Iris pigment epithelial cell (primary cell): Measurements from ENCODE around the gene AQP5.

Experiments used
- DNase-seq: peaks from one replicate; pipeline ENCODE4 v3.0.0-alpha.2; 2011; ENCODE audit warnings: low read depth

AQP5 gene

DNA sequence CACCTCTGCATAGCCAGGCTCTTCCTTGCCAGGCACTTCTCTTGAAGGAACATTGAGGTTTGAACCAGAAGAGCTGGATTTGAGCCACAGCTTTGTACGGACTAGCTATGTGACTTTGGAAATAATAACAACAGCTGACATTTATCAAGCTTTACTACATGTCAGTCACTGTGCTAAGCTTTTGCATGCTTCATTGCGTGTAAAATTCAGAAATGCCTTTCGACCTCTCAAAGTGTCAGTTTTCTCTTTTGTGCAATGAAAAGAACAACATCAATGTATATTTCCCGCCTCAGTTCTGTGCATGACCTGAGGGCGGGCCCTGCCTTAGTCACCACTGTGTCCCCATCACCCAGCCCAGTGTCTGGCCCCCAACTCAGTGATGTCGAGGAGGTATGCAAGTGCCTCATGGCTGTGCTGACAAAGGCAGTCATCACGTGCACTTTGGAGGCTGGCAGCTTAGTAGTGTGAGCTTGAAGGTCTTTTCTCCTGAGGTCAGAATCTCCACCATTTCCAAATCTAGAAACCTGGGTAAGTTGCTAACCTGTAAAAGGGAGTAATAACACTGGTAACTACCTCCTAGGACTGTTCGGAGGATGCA is 29.0 kb upstream of the AQP5 start:
- DNase-seq: no peak

DNA sequence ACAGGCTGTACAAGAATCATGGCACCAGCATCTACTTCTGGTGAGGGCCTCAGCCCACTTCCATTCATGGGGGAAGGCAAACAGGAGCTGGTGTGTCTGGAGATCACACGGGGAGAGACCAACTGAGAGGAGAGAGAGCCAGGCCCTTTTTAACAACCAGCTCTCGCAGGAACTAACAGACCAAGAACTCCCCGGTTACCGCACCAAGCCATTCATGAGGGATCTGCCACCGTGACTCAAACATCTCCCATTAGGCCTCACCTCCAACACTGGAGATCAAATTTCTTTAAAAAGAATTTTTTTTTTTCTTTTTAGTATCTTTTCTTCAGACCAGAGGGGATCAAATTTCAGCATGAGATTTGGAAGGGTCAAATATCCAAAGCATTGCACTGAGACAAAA is 27.9 kb upstream of the AQP5 start:
- DNase-seq: peak; percentile 85

DNA sequence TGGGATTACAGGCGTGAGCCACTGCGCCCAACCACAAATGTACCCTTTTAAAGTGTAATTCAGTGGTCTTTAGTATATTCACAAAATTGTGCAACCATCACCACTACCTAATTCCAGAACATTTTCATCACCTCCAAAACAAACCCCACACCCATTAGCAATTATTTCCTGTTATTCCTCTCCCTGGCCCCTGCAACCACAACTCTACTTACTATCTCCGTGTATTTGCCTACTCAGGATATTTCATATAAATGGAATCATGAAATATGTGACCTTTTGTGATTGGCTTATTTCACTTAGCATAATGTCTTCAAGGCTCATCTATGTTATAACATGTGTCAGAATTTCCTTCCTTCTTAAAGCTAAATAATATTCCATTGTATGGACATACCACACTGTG is 27.2 kb upstream of the AQP5 start:
- peak; percentile 68 for DNase-seq

DNA sequence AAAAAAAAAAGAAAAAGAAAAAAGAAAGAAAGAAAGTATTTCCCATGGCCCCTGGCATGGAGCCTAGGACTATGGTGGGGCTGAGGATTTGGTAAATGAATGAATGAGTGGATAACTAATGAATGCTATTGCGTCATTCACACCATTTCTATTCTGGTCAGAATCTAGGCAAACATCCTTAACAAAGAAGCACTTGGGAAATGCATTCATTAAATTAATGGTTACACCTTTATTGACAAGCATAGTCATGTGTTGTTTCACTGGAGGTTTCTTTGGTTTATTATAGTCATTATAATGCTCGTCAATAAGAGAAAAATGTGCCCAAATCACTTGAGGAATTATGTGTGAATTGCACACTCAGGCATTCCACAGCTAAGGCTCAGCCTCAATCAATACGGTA is 24.7 kb upstream of the AQP5 start:
- DNase-seq: no peak

DNA sequence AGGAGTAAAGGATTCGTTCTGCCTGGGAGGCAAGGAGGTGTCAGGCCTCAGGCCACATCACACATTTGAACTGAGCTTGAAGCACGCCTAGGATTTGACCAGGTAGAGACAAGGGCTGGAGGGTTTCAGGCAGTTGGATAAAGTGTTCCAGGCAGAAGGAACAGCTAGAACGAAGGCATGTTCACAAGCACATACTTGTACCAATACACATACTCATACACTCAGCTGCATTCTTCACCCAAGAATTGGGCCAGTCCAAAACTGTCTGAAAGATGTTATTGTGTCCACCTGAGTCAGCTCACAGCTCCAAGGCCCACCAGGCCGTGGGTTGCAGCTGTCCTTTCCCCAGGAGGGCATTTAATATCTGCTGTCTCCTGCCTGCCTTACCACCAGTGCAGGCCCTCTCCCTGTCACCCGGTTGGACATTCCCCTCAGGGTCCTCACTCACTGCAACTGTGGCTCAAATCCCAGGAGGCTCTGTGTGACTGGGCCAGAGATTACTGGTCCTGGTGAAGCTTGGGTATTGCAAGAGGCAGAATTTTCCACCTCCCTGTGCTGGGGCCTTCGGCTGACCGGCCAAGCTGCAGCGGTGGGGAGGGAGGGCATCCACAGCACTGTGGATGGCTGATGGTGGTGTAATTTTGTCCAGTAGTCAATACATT is 23.9 kb upstream of the AQP5 start:
- no peak for DNase-seq

DNA sequence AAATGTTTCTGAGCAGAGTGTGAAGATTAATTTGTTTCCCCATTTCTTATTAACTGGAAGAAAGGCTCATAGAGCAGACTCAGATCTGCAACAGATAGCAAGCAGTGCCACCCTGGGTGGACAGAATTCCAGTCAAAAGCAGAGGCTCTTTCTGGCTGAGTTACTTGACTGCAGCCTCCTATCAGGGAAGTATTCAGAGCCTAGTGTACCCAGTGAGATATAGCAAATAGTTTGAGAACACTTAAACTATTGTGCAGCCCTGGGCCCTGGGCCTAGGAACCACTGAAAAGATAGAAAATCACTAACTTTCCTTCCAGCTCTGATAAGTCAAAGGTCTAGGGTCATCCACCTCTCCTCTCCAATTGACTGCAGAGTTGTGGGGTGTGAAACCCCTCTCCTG is 22.4 kb upstream of the AQP5 start:
- no peak for DNase-seq

DNA sequence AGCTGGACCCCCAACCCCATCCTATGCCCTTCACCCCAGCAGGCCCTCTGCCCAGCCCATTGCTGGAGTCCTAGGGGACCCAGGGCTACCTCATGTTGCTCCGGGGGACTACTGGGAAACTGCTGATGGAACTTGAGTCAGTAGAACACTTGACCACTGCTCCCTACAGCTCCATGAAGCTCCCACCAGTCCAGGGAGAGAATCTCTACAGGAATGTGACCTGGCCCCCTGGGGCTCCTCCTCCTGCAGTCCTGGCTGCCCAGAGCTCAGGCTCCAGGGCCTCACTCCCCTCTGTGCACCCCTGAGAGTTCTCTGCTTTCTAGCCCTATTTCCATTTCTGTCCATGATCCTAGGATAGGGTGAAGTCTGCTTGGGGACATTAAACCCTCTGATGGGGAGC is 22.0 kb upstream of the AQP5 start:
- DNase-seq: no peak

DNA sequence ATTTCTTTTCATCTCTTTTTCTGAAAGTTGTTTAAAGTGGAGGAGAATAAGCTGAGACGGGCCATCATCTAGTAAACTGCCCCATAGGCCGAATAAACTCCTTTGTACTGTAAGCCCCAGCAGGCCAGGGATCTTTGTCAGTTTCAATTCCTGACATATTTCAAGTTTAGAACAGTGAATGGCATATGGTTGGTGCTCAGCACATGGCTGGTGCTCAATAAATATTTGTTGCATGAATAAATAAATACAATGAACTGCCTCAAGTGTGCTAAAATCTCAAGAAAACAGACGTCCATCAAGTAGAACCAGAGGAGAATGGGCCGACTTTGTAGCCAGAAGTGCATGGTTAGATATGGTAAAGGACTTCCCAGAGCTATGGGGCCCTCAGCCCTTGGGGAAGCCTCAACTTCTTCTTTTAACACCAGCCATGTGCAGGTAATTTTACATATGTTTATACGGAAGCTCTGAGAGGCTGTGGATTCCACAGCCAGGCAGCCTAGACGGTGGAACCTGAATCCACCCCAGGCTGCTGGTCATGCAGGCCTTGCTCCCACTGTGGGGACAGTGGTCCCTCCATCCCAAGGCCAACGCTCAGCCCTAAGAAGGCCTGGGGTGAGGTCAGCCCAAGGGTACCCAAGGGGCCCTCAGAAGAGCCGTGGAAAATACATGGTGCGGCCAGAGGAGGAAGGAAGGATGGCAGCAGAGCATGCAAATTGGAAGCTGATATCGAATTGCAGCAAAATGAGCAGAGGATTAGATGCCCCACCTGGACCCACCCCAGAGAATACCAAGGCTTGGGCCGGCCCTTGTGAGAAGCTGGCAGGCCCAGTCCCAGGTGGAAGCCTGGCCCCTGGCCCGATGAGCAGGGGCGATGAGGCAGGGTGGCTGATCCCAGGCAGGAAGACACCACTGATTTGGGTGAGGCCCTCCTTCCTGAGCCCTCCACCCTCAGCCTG is 19.8 kb upstream of the AQP5 start:
- no peak for DNase-seq

DNA sequence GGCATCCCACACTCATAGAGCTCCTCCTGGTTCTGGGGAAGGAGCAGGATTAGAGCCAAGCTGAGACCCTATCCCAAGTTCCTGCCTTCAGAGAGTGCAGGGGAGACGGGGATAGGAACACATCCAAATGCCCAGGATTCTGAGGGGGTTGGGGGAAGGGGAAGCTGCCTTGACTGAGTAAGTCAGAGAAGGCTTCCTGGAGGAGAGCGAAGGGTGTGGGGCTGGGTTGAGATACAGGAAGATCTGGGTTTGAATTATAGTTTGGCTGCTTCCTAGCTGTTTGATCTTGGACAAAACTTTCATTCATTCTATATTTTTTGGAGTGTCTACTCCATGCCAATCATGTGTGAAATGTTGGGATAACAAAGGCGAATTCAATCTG is 19.2 kb upstream of the AQP5 start:
- DNase-seq: no peak

DNA sequence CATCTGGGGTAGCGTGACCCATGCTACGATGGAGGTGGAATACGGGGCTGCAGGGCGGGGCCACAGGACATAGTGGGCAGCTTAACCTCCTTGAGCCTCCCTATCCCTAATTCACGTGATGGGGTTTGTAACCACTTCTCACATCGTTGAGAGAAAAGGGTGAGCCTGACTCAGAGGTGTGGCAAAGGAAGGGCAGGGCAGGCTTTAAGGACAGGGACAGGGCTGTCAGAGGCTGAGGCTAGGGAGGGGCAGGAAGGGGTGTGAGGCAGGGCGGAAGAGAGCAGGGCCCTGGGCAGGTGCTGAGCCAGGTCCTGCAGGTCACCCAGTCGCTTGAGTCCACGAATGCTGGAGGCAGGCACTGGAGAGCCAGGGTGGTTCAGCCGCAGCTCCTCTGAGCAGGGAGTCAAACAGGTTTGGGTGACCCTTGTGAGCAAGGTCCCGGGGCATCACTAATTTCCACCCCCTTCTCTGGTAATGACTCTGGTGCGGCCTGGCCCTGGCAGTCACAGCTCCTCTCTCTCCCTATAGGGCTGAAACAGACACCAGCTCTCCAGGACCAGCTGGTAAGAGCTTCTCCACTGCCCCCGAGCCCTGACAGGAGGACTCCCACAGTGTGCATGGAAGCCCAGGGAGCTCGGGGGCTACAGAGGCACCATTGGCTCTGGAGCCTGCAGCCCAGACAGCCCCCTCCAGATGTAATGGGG is 18.6 kb upstream of the AQP5 start:
- DNase-seq: no peak

DNA sequence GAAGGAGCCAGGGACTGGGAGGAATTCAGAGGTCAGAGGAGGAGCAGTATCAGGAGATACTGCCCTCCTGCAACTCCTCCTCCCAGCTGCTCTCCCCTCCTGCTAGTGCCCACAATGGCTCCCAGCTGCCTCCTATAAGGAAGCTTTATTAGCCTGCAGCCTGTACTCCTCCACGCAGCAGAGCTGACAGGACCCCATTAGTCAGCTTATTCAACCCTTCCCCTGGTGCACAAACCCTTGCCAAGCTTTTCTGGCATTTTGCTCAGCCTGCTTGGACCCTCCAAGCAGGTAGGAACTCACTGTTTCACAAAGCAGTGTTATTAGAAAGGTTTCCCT is 18.1 kb upstream of the AQP5 start:
- no peak for DNase-seq

DNA sequence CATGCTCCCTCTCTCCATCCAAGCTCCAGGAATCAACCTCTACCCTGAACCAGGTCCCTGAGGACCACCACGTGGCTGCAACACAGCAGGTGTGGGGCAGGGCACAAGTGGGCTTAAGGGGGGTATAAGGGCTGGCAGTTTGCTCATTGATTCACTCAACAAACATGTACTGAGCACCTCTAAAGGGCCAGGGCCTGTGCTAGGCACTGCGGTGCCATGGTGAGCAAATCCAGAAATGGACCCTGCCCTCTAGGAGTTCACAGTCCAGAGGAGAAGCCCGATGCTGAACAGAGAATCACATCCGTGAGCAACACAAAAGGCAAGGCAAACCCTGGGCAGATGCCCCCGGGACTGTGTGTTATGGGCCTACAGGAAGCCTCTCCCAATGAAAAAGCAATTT is 17.6 kb upstream of the AQP5 start:
- DNase-seq: no peak

DNA sequence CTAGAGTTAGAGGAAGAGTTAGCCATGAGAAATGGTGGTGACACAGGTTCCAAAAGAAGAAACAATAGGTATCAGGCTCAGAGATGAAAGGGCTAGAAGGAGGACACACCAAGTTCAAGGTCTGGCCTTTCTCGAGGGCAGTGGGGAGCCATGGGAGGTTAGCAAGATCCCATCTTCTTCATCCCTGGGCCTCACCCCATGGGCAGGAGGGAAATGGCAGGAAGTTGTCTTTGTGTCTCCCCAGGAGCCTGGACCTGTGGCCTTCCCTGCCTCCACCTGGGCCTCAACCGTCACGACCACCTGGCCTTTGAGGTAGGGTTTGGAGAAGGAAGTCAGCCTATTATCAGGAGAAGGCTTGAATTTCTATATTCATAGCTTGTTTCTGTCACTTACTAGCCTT is 17.0 kb upstream of the AQP5 start:
- DNase-seq: no peak

DNA sequence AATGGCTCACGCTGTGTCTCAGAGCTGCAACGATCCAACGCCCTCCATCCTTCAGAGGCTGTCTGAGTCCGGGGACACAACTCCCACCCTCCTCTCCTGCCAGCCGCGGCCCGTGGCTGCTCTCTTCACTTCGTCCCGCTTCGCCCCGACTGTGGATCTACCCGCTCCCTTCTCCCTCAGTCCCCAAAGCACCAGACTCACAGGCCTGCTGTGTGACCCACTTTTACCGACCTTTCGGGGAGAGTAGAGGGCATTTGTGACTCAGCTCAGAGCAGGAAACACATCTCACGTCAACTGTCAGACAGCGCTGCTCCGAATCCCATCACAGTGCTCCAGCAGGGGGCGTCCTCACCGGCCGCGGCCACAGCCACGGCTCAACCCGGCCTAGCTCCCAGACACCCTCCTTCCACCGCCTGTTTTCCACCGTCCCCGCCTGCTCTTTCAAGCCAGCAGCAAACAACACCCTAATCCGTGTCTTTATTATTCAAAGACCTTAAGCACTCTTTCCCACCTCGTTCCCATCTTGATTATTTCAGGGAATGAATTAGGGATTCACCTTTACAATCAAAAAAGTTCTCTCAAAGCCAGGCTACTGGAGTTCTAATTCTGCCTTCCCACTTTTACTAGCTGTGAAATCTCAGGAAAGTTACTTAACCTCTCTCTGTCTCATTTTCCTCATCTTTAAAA is 16.1 kb upstream of the AQP5 start:
- peak; percentile 77 for DNase-seq

DNA sequence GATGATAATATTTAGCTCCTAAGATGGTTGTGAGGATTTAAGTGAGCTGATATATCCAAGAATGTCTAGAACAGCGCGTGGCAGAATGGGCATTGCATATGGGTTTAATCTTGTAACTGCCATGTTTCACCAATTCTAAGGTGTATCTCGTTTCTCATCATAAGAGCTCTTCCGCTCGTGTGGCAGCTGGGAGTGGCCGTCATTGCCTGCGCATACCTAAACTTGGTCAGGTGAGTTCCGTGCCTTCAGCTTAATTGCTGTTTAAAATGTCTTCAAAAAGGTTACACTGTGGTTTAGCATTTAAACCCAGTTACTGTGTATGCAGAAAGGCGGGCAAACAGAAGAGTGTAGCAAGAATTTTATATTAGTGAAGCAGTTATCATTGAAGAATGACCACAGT is 15.6 kb upstream of the AQP5 start:
- DNase-seq: no peak

DNA sequence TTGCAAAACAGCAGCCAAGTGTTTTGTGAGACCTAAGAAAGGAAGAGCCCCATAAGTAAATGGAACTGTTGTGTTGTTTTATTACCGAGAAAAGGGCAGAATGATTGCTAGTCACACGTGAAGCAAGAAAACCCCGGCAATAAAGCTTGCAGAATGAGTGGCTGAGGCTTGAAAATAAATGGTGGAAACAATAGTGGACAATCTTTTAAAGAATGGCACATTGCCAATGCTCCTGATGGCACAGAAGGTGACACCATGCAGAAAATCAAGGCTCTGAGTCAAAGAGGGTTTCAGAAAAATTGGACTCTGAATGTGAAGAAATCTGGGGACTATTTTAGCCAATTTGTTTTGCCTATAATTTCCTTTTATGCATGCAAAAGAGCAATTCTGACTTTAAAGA is 15.2 kb upstream of the AQP5 start:
- DNase-seq: no peak

DNA sequence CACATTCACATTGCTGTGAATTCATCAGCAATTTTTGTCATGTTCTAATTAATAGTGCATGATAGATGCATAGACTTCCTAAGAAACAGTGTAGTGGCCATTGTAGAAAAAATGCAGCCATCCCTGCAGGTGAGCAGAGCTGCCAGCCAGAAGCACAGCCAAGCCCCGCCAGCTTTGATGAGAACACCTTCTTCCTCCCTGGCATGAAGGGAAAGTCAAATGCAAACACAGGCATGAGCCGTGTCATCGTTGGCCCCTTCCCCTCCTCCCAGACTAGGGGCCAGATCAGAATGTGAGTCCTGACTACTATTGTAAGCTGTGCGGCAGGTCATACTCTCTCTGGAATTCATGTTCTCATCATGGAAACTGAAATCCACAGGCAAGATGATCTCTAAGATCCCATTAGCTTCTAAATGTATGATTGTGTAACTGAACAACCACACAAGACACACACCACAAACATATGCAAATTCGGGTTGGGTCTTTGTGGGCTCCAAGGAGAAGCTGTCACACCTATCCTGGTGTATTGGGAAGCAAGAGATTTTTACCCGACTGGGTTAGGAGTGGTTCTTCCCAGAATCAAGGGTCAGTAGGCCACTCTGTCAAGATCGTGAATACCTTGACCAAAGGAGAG is 14.0 kb upstream of the AQP5 start:
- no peak for DNase-seq

DNA sequence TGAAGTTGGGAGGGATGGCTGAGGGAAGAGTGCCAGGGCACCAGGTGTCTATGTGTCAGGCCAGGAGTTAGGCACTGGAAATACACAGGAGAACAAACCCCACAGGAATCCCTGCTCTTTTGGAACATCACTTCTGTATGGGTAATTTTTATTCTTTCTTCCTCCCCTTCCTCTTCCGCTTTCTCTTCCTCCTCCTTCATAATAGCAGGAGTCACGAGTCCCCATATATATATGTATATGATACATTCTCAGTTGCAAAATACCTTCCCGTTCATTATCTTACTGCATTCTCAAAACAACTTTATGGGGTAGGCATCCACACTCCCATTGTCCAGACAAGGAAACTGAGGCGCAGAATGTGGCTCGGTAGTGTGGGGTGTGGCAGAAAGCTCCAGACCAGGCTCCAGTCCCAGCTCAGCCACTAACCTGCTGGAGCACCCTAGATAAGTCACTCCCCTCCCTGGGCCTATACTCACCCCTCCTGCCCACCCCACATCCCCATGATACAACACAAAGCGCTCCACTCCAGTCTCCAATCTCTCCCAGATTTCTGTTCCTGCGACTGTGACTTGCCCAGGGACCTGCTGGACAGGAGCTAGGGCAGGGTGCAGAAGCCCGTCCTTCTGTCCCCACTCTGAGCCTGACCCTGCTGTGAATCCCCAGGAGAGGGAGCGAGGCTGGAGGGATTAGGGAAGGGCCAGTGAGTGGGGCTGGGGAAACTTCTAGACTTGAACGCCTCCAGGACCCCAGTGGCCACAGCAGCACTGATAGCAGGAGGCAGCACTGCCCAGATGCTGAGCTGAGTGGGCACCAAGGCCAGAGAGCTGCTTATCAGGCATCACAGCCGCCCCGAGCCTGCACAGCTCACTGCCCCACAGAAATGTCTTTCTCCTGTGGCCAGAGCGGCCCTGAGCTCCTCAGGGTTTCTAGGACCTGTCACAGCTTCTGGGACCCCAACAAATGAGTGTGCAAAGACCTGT is 12.5 kb upstream of the AQP5 start:
- no peak for DNase-seq

DNA sequence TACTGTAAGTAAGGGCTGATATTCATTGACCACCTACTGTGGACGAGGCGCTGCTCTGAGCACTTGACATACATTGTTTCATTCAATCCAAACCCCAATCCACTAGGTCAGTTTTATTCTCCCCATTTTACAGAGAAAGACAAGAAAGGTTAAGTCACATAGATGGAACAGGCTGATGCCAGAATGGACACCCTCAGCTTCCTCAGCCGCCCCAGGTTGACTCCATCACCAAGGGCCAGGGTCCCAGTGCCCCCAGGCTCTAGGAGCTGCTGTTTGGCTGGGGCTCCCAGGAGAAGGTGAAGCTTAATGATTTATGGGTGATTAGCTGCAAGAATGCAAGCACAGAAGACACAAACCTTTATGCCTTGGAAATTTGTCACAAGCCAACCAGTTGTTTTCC is 11.8 kb upstream of the AQP5 start:
- DNase-seq: no peak
